HepG2 (cell line): Measurements from ENCODE around the gene OR56A3. TPM values are rescaled to one million over a fixed set of nuclear protein-coding genes. Genes with fewer than 3 reads are reported as not detected.

Experiments
- ATAC-seq: fragments of 200-7000 bp; cut with Tn5 transposase; 3 replicates; pipeline ENCODE4 v1.9.1; 2020; ENCODE audit warnings: mild to moderate bottlenecking, moderate library complexity
- BruUV-seq: library from RNA; stranded (reverse); fragments of 400-500 nt; replicated peaks from 2 replicates; lab custom pipeline; 2021; lab: Mats Ljungman, UMichigan
- CTCF ChIA-PET: fragments of 300-600 bp; formaldehyde crosslinking; extraction: SDS; loops from one replicate; lab custom pipeline; 2021; ENCODE audit warnings: low total read pairs, inconsistent platforms, low intra/inter-chr PET ratio; lab: Yijun Ruan, JAX
- POLR2A ChIA-PET: fragments of 350-600 bp; sonication (Branson Sonifier 250); formaldehyde crosslinking; loops from one replicate; lab custom pipeline; 2020; ENCODE audit warnings: antibody characterized with exemption, inconsistent platforms; lab: Yijun Ruan, JAX
- DNase-seq: peaks from one replicate; pipeline ENCODE4 v3.0.0-alpha.2; 2015; ENCODE audit warnings: low spot score
- FAIRE-seq: peaks from 3 replicates; lab custom pipeline; 2011; peaks lifted over from hg19 to GRCh38; lab: Jason Lieb, UNC
- H2AFZ ChIP-seq: one replicate; pipeline ENCODE4 v1.6.1; 2011; ENCODE audit warnings: low read length, inconsistent platforms
- H3K27ac ChIP-seq: fragments of 300-600 bp; 3 replicates; pipeline ENCODE4 v1.8.0; 2011; ENCODE audit warnings: mixed run types, mild to moderate bottlenecking, mixed read lengths, low read length, inconsistent platforms; ENCODE audit not compliant: insufficient read depth; ENCODE audit errors: extremely low read length
- H3K27me3 ChIP-seq, 2 experiments: fragments of 200-600 bp in 1 of 2; 2 replicates in 1 of 2; 3 replicates in 1 of 2; pipeline versions ENCODE4 v1.6.0 to v1.8.0; 2011; ENCODE audit warnings: low read length in 2 of 2, mild to moderate bottlenecking in 2 of 2, moderate library complexity in 2 of 2, inconsistent platforms in 1 of 2; ENCODE audit not compliant: insufficient read depth in 2 of 2, control insufficient read depth in 1 of 2
- H3K36me3 ChIP-seq, 2 experiments: fragments of 200-600 bp in 1 of 2; replicated peaks in 1 of 2; 2 replicates in 1 of 2; 3 replicates in 1 of 2; pipeline versions ENCODE4 v1.5.1 to v1.8.0; 2011; ENCODE audit warnings: low read length in 2 of 2, inconsistent platforms in 1 of 2; ENCODE audit not compliant: insufficient read depth in 2 of 2, control insufficient read depth in 1 of 2
- H3K4me1 ChIP-seq: 2 replicates; pipeline ENCODE4 v1.5.1; 2012; ENCODE audit warnings: low read length, inconsistent platforms; ENCODE audit not compliant: insufficient read depth
- H3K4me2 ChIP-seq: 2 replicates; pipeline ENCODE4 v1.6.0; 2011; ENCODE audit warnings: low read depth, low read length, inconsistent platforms
- H3K4me3 ChIP-seq, 3 experiments: fragments of 200-600 bp in 1 of 3; sonication (generic), shearing (Covaris generic) in 1 of 3; replicated peaks in 1 of 3; 2 replicates each; pipeline ENCODE4 v1.5.1; 2011 to 2016; ENCODE audit warnings: low read length in 3 of 3, inconsistent platforms in 2 of 3, low read depth in 2 of 3, mild to moderate bottlenecking in 2 of 3, control low read depth in 1 of 3, mixed read lengths in 1 of 3; ENCODE audit not compliant: insufficient read depth in 1 of 3
- H3K79me2 ChIP-seq: one replicate; pipeline ENCODE4 v1.6.1; 2011; ENCODE audit warnings: low read length, inconsistent platforms; ENCODE audit not compliant: insufficient read depth
- H3K9ac ChIP-seq: 2 replicates; pipeline ENCODE4 v1.6.0; 2011; ENCODE audit warnings: mild to moderate bottlenecking, low read depth, low read length, inconsistent platforms; ENCODE audit not compliant: insufficient read depth
- H3K9me3 ChIP-seq: 2 replicates; pipeline ENCODE4 v1.5.1; 2012; ENCODE audit warnings: mild to moderate bottlenecking, low read length
- H4K20me1 ChIP-seq: 2 replicates; pipeline ENCODE4 v1.6.0; 2011; ENCODE audit warnings: inconsistent platforms, mild to moderate bottlenecking, low read length, moderate library complexity; ENCODE audit not compliant: insufficient read depth
- CSRNP1 ChIP-seq: sonication (generic); formaldehyde crosslinking; IDR thresholded peaks from 2 replicates; pipeline ENCODE4 v1.8.1; 2023; ENCODE audit warnings: mild to moderate bottlenecking, missing genetic modification reagents
- NAIF1 ChIP-seq: sonication (generic); formaldehyde crosslinking; IDR thresholded peaks from 2 replicates; pipeline ENCODE4 v1.5.0; 2020; ENCODE audit warnings: mild to moderate bottlenecking, missing genetic modification reagents, borderline replicate concordance
- REL ChIP-seq: sonication (generic); formaldehyde crosslinking; conservative IDR thresholded peaks from 2 replicates; pipeline ENCODE4 v1.8.0; 2022; ENCODE audit warnings: mild to moderate bottlenecking, missing genetic modification reagents, moderate library complexity
- SMC3 ChIP-seq: IDR thresholded peaks from 2 replicates; pipeline ENCODE4 v1.6.1; 2011; ENCODE audit warnings: low read length, improper control_type of control experiment
- WGBS: methylation state at CpG from one replicate; pipeline ENCODE4 v1.1.6; 2017; ENCODE audit warnings: low lambda C conversion rate; 5-methylcytosine and 5-hydroxymethylcytosine counted together
- in situ Hi-C: cut with HindIII; loops from 2 replicates; pipeline ENCODE4 v1.10.0; 2017; ENCODE audit warnings: low pct_unique_long_range_greater_than_20kb; ENCODE audit not compliant: extremely low pct_ligation_motif_present
- intact Hi-C: fragments of 100-400 bp; cut with micrococcal nuclease; formaldehyde crosslinking; loops from one replicate; pipeline ENCODE4 v1.10.0; 2022; ENCODE audit not compliant: unreplicated experiment
- polyA plus RNA-seq, 8 experiments: library from polyadenylated mRNA; depleted of rRNA in 3 of 8; stranded (reverse) in 7 of 8; unstranded in 1 of 8; fragments of >200 nt; fragmentation: Illumina TruSeq in 4 of 8; extraction: Trizol in 4 of 8; gene quantifications; 2 replicates each; pipeline versions ENCODE4 v1.2.1 to v1.2.3, GENCODE V29; 2011 to 2016; ENCODE audit warnings: low read depth in 4 of 8, missing spikeins in 1 of 8, mixed read lengths in 1 of 8; ENCODE audit not compliant: insufficient read depth in 1 of 8
- total RNA-seq, 5 experiments: library from RNA; depleted of rRNA; stranded (reverse); fragments of >200 nt; fragmentation: Illumina TruSeq; extraction: Trizol; gene quantifications; 2 replicates each; pipeline ENCODE4 v1.2.3, GENCODE V29; 2016; ENCODE audit warnings: low read depth in 1 of 5
- TF ChIP-seq, protein P1 (sequence below): sonication (generic); formaldehyde crosslinking; IDR thresholded peaks from 2 replicates; pipeline ENCODE4 v1.9.0; 2021; ENCODE audit warnings: missing genetic modification reagents, borderline replicate concordance

The OR56A3 gene
- total and polyA plus RNA-seq, 2 of the 13 experiments (the other 11 are each of a cell fraction or from before 2014, with no cell fraction given): not detected

- Histone ChIP-seq H3K9ac (no peak within 1 kb of the TSS), H3K36me3 (no peaks in the 10 kb centered on the region), H3K4me3 (no peak within 1 kb of the TSS), H2AFZ (no peak within 1 kb of the TSS), H4K20me1 (no peaks in the 10 kb centered on the region), H3K27me3 (no peaks in the 10 kb centered on the region), H3K9me3 (peaks cover 6% of the 10 kb centered on the region; the same call in 1 of the 2 replicates), H3K27ac (no peak within 1 kb of the TSS), H3K4me2 (no peak within 1 kb of the TSS), H3K4me1 (no peaks in the 10 kb centered on the region), H3K79me2 (no peaks in the 10 kb centered on the region)
- TF ChIP-seq CSRNP1 (CRISPR knock-in tag): no peak
- FAIRE-seq (no peak), DNase-seq (no peak), ATAC-seq (no peak)
- POLR2A ChIA-PET: no interaction called here
- CTCF ChIA-PET: no interaction called here
- no TSS peak for BruUV-seq
- in situ Hi-C loops (no loop called here), intact Hi-C loops (no loop called here)
Observed at GRCh38 chr11:5968394-5968793, 26.3 kb downstream of the OR56A3 start, which contains the start of gene OR56A5. Gene OR56A5 (minus strand): TSS chr11:5968494. CDS start chr11:5968494, 0 bp downstream.

GRCh38 chr11:5973530-5973929 lies 31.5 kb downstream of the OR56A3 start:
- ATAC-seq: no peak
- Histone ChIP-seq H2AFZ (no peak overlapping the region), H3K79me2 (no peaks in the 10 kb centered on the region), H3K9ac (no peak overlapping the region), H3K4me3 (no peak overlapping the region), H3K27ac (no peak overlapping the region), H3K36me3 (no peaks in the 10 kb centered on the region), H3K9me3 (no peaks in the 10 kb centered on the region), H3K4me2 (no peak overlapping the region), H3K27me3 (no peaks in the 10 kb centered on the region; a peak in 1 of 5 replicates), H4K20me1 (no peaks in the 10 kb centered on the region), H3K4me1 (no peaks in the 10 kb centered on the region)
- DNase-seq: no peak
- FAIRE-seq: no peak
- ChIA-PET POLR2A (no interaction called here), CTCF (no interaction called here)
- in situ Hi-C loops (no loop called here), intact Hi-C loops (no loop called here)
- 10% methylated on average over 1 of the region's 1 CpG for WGBS
- no TSS peak for BruUV-seq
- TF ChIP-seq, protein P1, sequence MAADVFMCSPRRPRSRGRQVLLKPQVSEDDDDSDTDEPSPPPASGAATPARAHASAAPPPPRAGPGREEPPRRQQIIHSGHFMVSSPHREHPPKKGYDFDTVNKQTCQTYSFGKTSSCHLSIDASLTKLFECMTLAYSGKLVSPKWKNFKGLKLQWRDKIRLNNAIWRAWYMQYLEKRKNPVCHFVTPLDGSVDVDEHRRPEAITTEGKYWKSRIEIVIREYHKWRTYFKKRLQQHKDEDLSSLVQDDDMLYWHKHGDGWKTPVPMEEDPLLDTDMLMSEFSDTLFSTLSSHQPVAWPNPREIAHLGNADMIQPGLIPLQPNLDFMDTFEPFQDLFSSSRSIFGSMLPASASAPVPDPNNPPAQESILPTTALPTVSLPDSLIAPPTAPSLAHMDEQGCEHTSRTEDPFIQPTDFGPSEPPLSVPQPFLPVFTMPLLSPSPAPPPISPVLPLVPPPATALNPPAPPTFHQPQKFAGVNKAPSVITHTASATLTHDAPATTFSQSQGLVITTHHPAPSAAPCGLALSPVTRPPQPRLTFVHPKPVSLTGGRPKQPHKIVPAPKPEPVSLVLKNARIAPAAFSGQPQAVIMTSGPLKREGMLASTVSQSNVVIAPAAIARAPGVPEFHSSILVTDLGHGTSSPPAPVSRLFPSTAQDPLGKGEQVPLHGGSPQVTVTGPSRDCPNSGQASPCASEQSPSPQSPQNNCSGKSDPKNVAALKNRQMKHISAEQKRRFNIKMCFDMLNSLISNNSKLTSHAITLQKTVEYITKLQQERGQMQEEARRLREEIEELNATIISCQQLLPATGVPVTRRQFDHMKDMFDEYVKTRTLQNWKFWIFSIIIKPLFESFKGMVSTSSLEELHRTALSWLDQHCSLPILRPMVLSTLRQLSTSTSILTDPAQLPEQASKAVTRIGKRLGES: no peak
- no peak for TF ChIP-seq NAIF1
- TF ChIP-seq REL (CRISPR knock-in tag): no peak
- TF ChIP-seq SMC3: no peak
